ENCODE data around the gene TEP1. TPM values are rescaled to one million over a fixed set of nuclear protein-coding genes. Genes with fewer than 3 reads are reported as not detected.

The TEP1 gene
- total and polyA plus RNA-seq, 2 experiments from 2014 or later, result 3.0 to 8.5 TPM

GRCh38 chr14:20376071-20376588 lies 37.2 kb downstream of the TEP1 start:
- Histone ChIP-seq H3K4me2 (no peak overlapping the region), H3K27me3 (ENCODE audit: insufficient read depth) (no peaks in the 10 kb centered on the region), H3K4me3 (no peak overlapping the region), H3K27ac (ENCODE audit: low read depth) (no peak overlapping the region), H3F3A (replicated peaks; ENCODE audit: low read depth) (no peaks in the 10 kb centered on the region), H4K20me1 (replicated peaks; ENCODE audit: insufficient read depth) (no peaks in the 10 kb centered on the region; the same call in 1 of the 2 replicates), H2AFZ (no peak overlapping the region), H3K36me3 (ENCODE audit: insufficient read depth) (peaks cover 14% of the 10 kb centered on the region; the same call in 1 of the 2 replicates), H3K4me1 (ENCODE audit: insufficient read depth) (no peaks in the 10 kb centered on the region), H3K79me2 (replicated peaks; ENCODE audit: insufficient read depth) (no peaks in the 10 kb centered on the region), H3K9me2 (ENCODE audit: insufficient read depth) (no peaks in the 10 kb centered on the region)
- Mint-ChIP-seq H3K27me3 (ENCODE audit: insufficient read depth, low read depth, poor library complexity) (peaks cover 3% of the 10 kb centered on the region), H3K4me3 (no peak overlapping the region), H3K27ac (no peak overlapping the region), H3K4me1 (no peaks in the 10 kb centered on the region), H3K36me3 (ENCODE audit: low read depth) (peaks cover 50% of the 10 kb centered on the region), H3K9me3 (no peaks in the 10 kb centered on the region)
- ATAC-seq (no peak), DNase-seq (ENCODE audit: low spot score) (no peak)
- TF ChIP-seq ZNF114 (CRISPR knock-in tag; IDR thresholded peaks at IDR 0.05) (no peak), REST (IDR thresholded peaks at IDR 0.05; ENCODE audit: unreplicated experiment) (no peak), JUNB (IDR thresholded peaks at IDR 0.05; ENCODE audit: unreplicated experiment) (no peak), STAT1 (IDR thresholded peaks at IDR 0.05; ENCODE audit: unreplicated experiment) (no peak), ETS1 (IDR thresholded peaks at IDR 0.05) (no peak), POLR2AphosphoS5 (IDR thresholded peaks at IDR 0.05; ENCODE audit: low read depth) (no peak), EZH2 (IDR thresholded peaks at IDR 0.05; ENCODE audit: low read depth, unreplicated experiment) (no peak), EZH2phosphoT487 (IDR thresholded peaks at IDR 0.05; ENCODE audit: unreplicated experiment) (no peak), ZNF462 (CRISPR knock-in tag; IDR thresholded peaks at IDR 0.05) (no peak), ZNF331 (CRISPR knock-in tag; IDR thresholded peaks at IDR 0.05; ENCODE audit: low read depth) (no peak), CREB1 (CRISPR knock-in tag; IDR thresholded peaks at IDR 0.05; ENCODE audit: low read depth) (no peak), NANOG (IDR thresholded peaks at IDR 0.05; ENCODE audit: borderline replicate concordance) (no peak)
- TF ChIP-seq, protein P1, sequence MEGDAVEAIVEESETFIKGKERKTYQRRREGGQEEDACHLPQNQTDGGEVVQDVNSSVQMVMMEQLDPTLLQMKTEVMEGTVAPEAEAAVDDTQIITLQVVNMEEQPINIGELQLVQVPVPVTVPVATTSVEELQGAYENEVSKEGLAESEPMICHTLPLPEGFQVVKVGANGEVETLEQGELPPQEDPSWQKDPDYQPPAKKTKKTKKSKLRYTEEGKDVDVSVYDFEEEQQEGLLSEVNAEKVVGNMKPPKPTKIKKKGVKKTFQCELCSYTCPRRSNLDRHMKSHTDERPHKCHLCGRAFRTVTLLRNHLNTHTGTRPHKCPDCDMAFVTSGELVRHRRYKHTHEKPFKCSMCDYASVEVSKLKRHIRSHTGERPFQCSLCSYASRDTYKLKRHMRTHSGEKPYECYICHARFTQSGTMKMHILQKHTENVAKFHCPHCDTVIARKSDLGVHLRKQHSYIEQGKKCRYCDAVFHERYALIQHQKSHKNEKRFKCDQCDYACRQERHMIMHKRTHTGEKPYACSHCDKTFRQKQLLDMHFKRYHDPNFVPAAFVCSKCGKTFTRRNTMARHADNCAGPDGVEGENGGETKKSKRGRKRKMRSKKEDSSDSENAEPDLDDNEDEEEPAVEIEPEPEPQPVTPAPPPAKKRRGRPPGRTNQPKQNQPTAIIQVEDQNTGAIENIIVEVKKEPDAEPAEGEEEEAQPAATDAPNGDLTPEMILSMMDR (conservative IDR thresholded peaks at IDR 0.05; ENCODE audit: low read depth in 2 of 2), result no peak
